Activated CD4-positive, alpha-beta T cell treated with anti-CD3 and anti-CD28 coated beads, Interleukin-2, Interleukin-4, amounts not matched to agents 100 ng/mL and 50 ng/mL, durations not matched to agents 16 hours and 8 hours (primary cell): ENCODE results near the gene PRRC2B.
"Not testable (repeated sequence)": the region's sequence is repeated elsewhere in the genome, so short reads cannot be mapped to it uniquely, and the experiment has no call there.

Source experiments
- DNase-seq: peaks from one replicate; pipeline ENCODE4 v3.0.0-alpha.2; 2020; ENCODE audit warnings: low spot score

The PRRC2B gene

DNA sequence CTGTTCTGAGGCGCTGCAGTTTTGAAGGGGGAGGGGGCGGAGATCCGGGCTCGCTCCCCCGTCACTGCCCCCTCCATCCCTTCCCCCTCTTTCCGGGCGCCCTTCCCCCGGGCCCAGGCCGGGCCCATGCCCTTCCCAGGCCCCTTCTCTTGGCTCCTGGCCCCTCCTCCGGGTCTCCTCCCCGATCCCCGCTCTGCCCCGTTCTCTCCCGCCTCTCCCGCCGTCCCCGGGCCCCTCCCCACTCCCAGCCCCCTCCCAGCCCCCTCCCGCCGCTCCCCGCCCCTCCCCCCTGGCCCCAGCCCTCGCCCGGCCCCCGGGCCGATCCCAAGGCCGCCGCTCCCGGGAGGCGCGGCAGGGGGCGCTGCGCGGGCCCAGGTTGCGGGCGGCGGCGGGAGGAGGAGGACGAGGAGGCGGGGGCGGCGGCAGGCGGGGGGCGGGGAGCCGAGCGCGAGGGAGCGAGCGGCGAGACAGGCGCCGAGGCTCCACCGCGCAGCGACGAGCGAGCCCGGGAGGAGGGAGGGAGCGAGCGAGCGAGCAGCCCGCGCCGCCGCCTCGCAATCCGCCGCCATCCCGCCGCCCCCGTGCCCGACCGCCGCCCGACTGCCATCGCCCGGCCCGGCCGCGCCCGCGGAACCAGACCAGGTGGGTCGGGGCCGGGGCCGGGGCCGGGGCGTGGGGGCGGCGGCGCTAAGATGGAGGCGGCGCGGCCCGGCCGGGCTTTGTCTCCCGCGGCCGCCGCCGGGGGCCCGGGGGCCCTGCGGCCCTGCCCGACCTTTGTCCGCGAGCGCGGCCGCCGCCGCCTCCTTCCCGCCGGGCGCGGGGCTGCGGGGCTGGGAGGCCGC, at the start of gene PRRC2B:
Gene PRRC2B, plus strand, starts transcription at position 465 of the 842 bp plus-strand sequence. CDS start 36,059 bp downstream, outside the sequence.
- DNase-seq: peak; percentile 84

DNA sequence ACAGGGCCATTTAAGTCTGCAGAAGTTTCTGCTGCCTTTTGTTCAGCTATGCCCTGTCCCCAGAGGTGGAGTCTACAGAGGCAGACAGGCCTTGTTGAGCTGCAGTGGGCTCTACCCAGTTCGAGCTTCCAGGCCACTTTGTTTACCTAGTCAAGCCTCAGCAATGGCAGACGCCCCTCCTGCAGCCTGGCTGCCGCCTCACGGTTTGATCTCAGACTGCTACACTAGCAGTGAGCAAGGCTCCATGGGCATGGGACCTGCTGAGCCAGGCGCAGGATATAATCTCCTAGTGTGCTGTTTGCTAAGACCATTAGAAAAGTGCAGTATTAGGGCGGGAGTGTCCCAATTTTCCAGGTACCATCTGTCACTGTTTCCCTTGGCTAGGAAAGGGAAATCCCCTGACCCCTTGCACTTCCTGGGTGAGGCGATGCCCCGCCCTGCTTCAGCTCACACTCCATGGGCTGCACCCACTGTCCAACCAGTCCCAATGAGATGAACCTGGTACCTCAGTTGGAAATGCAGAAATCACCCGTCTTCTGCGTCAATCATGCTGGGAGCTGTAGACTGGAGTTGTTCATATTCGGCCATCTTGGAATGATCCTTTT, 48.9 kb upstream of the PRRC2B start:
- not testable (repeated sequence) for DNase-seq

GRCh38 chr9:131346559-131346958, 47.3 kb upstream of the PRRC2B start:
- DNase-seq: no peak

DNA sequence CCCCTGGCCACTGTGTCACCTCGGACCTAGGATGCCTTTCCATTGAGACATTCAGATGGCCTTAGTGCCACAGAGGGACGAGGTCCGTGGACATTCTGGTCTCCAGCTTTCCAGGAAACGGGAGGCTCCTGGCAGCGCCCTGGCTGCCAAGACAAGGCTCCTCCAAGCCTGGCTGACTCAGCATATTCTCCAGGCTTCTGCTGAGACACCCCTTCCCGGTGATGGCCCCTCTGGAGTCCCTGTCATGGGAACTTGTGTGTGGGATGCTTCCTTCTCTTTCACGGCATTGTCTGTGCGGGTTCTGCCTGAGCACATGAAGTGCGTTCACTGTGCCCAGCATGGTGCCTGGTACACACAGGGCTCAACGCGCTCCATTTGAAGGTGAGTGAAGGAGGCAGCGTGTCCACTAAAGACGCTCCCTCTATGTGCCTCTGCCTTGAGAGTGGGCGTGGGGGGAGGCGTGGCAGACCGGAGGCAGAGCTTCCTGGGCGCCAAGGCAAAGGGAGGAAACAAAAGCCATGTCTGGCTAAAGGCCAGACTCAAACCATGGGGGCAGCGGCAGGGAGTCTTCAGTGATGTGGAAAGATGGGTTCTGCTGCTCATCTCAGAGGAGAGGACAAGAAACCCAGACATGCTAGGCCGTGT, 46.4 kb upstream of the PRRC2B start:
- no peak for DNase-seq

GRCh38 chr9:131348631-131349521, 45.0 kb upstream of the PRRC2B start:
- no peak for DNase-seq

GRCh38 chr9:131349522-131349880, 44.4 kb upstream of the PRRC2B start:
- no peak for DNase-seq

- peak; percentile 86 for DNase-seq
These were observed 43.9 kb upstream of the PRRC2B start for GRCh38 chr9:131349881-131350563.

- not testable (repeated sequence) for DNase-seq
These were observed 37.4 kb upstream of the PRRC2B start for GRCh38 chr9:131356479-131356878.

- no peak for DNase-seq
These were observed 35.3 kb upstream of the PRRC2B start for GRCh38 chr9:131358556-131358955.

DNA sequence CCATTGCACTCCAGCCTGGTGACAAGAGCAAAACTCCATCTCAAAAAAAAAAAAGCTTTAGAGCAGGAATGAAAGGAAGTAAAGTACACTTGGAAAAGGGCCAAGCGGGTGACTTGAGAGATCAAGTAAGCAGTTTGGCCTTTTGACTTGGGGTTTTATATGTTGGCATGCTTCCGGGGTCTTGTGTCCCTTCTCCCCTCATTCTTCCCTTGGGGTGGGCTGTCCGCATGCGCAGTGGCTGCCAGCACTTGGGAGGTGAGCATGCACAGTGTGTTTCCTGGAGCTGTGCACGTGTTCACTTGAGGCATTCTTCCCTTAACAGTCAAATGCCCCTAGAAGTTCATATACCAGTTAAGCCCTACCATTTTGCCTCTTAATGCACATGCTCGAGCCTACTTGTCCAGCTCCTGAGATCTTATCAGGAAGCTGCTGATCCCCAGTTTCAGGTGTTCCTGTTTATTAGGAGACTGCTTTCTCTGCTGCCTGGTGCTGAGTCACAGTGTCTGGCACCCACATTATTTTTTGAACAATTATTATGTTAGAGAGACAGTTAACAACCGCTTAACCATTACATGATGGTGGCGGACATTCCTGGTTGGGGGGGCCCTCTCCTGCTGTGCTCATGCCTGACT, 32.6 kb upstream of the PRRC2B start:
- DNase-seq: no peak

DNA sequence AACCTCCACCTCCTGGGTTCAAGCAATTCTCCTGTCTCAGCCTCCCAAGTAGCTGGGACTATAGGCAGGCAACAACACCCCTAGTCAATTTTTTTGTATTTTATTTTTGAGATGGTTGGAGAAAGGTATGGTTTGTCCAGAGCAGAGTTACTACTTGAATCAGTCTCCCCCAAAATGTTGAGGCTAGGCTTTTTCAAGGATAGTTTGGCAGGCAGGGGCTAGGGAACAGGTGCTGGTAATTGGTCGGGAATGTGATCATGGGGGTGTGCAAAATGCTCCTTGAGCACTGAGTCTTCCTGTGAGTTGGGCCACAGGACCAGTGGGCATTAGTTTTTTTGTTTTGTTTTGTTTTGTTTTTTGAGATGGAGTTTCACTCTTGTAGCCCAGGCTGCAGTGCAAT, 28.3 kb upstream of the PRRC2B start:
- no peak for DNase-seq

GRCh38 chr9:131366761-131367401, 27.0 kb upstream of the PRRC2B start:
- DNase-seq: no peak

GRCh38 chr9:131367450-131367849, 26.4 kb upstream of the PRRC2B start:
- DNase-seq: no peak

DNA sequence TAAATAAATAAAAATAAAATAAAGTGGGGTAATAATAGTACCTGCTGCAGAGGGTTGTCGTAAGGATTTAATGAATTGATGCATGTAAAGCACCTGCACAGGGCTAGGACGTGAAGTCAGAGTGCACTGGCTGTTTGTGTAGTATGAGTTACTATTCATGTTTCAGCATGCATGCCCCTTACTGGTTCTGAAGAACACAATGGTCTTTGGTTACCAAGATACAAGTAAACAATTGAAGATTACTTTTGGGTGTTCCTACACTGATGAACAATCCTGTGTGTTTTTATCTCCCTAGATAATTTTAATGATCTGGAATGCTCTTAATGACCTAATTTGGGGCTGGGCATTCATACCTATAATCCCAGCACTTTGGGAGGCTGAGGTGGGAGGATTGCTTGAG, 23.2 kb upstream of the PRRC2B start:
- no peak for DNase-seq

DNA sequence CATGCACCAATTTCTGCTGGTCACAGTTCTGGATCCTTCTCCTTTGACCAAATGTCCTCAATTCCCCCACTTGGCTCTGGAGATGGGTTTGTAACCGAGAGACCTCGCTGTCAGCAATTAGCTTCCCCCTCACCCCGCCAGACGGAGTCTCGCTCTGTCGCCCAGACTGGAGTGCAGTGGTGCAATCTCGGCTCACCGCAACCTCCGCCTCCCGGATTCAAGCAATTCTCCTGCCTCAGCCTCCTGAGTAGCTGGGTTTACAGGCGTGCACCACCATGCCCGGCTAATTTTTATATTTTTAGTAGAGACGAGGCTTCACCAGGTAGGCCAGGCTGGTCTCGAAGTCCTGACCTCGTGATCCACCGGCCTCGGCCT, 21.3 kb upstream of the PRRC2B start:
- DNase-seq: not testable (repeated sequence)

DNA sequence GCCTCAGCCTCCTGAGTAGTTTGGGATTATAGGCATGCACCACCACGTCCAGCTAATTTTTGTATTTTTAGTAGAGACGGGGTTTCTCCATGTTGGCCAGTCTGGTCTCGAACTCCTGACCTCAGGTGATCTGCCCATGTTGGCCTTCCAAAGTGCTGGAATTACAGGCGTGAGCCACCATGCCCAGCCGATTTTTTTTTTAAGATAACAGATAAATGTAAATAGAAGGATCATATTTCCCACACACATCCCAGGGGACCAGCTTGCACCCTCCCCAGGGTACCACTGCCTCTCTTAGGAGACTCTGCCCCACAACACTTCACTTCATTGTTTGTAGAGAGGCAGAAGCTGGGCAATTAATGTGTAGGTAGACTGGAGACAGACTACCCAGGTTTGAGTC, 19.2 kb upstream of the PRRC2B start:
- not testable (repeated sequence) for DNase-seq

GRCh38 chr9:131379056-131379455, 14.8 kb upstream of the PRRC2B start:
- DNase-seq: no peak

DNA sequence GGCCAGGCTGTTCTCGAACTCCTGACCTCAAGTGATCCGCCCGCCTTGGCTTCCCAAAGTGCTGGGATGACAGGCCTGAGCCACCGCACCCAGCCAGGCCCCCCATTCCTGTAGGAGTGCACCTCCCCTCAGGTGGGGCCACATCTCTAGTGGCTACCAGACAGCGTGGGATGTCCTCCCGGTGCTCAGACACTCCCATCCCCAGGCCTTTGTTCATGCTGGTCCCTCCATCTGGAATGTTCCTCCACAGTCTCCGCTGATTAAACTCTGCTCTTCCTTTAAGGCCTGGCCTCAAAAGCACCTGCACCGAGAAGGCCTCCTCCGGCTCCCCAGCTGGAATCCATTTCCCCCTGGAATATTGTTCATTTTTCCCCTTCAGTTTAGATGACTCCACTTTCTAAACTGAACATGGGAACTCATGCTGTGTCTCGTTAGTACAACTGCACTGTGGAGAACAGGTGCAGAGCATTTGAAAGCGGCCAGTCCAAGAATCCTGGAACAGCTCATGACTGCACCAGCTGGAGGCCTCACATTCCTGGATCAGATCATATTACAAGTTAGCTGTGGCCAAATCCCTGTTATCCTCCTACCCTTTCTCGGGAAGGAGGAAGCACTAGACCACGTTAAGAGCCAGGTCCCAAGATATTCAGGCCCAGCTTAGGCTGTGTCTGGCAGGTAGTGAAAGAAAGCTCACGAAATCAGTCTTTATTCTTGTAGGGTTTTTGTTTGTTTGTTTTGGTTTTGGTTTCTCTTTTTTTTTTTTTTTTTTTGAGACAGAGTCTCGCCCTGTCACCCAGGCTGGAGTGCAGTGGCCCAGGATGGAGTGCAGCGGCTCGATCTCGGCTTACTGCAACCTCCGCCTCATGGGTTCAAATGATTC, 10.8 kb upstream of the PRRC2B start:
- DNase-seq: no peak

GRCh38 chr9:131385296-131385695, 8.6 kb upstream of the PRRC2B start:
- no peak for DNase-seq

DNA sequence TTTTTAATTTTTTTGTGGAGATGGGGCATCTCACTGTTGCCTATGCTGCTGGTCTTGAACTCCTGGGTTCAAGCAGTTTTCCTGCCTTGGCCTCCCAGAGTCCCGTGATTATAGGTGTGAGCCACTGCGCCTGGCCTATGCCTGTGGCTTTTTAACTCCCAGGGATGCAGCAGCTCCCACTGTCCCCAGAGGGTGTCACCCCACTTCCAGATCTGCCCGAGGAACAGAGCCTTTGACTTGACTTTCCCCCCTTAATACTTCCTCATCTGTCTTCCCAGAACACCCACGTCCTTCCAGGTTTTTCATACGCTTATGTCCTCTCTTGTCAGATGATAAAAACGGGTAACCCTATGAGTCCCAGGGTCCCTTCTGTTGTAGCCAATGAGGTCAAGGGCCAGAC, 7.6 kb upstream of the PRRC2B start:
- no peak for DNase-seq
